ENCODE data around the gene NSD2. TPM values are rescaled to one million over a fixed set of nuclear protein-coding genes. Genes with fewer than 3 reads are reported as not detected.

NSD2 gene
- total RNA-seq, 4 donors from 2014 or later: 30.9 to 63.7 (median 40.3) TPM

DNA sequence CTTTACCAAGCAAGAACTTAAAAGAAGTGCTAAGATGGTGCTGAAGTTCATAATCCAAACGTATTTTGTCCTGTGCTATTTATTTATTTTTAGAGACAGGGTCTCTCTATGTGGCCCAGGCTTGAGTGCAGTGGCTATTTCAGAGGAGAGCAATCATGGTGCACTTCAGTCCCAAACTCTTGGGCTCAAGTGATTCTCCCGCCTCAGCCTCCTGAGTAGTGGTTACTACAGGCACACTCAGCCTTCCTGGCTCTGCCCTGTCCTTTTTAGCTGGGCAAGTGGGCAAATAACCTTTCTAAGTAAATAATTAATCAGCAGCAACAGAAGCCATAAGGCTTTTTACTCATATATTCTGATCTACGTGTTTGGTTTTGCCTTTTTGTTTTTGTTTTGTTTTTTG, 2.6 kb downstream of the NSD2 start:
- H3K27ac ChIP-seq: peak overlapping the region in 1 of 3 donors; percentile 15
- peak in 1 of 2 donors; percentile 37 for DNase-seq
- intact Hi-C loops (cut with DNase I): no loop called here
- no peaks in the 10 kb centered on the region for H3K27me3 ChIP-seq
- peaks cover 19 to 20% of the 10 kb centered on the region in 2 donors for H3K4me1 ChIP-seq
- H3K4me3 ChIP-seq (replicated peaks in 1 of 3): no peak overlapping the region
- no peaks in the 10 kb centered on the region for H3K36me3 ChIP-seq
- no peak for TF ChIP-seq POLR2A (IDR thresholded peaks at IDR 0.05)
- TF ChIP-seq, protein P1, sequence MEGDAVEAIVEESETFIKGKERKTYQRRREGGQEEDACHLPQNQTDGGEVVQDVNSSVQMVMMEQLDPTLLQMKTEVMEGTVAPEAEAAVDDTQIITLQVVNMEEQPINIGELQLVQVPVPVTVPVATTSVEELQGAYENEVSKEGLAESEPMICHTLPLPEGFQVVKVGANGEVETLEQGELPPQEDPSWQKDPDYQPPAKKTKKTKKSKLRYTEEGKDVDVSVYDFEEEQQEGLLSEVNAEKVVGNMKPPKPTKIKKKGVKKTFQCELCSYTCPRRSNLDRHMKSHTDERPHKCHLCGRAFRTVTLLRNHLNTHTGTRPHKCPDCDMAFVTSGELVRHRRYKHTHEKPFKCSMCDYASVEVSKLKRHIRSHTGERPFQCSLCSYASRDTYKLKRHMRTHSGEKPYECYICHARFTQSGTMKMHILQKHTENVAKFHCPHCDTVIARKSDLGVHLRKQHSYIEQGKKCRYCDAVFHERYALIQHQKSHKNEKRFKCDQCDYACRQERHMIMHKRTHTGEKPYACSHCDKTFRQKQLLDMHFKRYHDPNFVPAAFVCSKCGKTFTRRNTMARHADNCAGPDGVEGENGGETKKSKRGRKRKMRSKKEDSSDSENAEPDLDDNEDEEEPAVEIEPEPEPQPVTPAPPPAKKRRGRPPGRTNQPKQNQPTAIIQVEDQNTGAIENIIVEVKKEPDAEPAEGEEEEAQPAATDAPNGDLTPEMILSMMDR (IDR thresholded peaks at IDR 0.05): no peak
- H3K9me3 ChIP-seq: no peaks in the 10 kb centered on the region
- 61 to 67% methylated on average over 3 of the region's 3 CpGs for WGBS, 2 donors

DNA sequence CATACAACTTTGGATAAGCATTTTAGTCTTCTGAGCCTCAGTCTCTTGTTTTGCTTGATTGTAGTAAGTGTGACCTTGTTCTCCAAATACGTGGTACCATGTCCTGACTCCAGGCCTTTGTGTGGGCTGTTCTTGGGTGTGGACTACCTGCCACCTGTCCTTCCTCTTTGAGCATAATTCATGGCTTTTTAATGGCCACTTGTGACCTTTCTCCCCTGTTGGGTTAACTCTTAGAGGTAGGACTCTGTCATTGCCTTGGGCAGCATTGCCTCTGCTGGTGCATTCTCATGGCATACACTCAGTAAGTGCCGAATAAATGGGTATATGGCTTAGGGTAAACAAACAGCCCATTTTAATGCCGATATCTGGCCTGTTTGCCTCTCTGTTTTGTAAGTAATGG, 3.0 kb downstream of the NSD2 start:
- H3K9me3 ChIP-seq: no peaks in the 10 kb centered on the region
- H3K27me3 ChIP-seq: no peaks in the 10 kb centered on the region
- DNase-seq: no peak
- no peak for TF ChIP-seq POLR2A (IDR thresholded peaks at IDR 0.05)
- TF ChIP-seq, protein P1 (IDR thresholded peaks at IDR 0.05): no peak
- H3K4me1 ChIP-seq: peaks cover 19 to 20% of the 10 kb centered on the region in 2 donors
- no peak overlapping the region for H3K4me3 ChIP-seq (replicated peaks in 1 of 3)
- no peaks in the 10 kb centered on the region for H3K36me3 ChIP-seq
- H3K27ac ChIP-seq: no peak overlapping the region
- intact Hi-C loops (cut with DNase I): no loop called here
- 86 to 92% methylated on average over 3 of the region's 3 CpGs for WGBS, 2 donors

DNA sequence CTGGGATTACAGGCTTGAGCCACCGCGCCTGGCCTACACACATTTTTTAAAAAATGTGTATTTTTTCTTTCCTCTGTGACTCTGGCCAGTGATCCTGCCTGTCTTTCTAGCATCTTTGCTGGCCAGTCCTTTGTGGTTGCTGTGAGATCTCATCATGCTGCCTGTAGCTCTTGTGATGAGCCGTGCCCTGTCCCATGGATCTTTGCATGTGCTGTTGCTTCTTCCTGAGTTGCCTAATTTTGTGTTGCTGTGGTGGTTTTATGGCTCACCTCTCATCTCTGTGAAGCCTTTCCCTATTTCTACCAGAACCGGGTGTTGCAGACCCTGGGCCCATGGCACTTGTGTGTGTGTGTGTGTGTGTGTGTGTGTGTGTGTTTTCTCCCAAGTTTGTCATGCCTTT, 8.3 kb downstream of the NSD2 start:
- intact Hi-C loops (cut with DNase I): no loop called here
- 93 to 100% methylated on average over 4 of the region's 4 CpGs for WGBS, 2 donors
- H3K4me1 ChIP-seq: peaks cover 15 to 20% of the 10 kb centered on the region in 2 donors
- H3K27me3 ChIP-seq: no peaks in the 10 kb centered on the region
- H3K4me3 ChIP-seq (replicated peaks in 1 of 3): no peak overlapping the region
- no peak for TF ChIP-seq POLR2A (IDR thresholded peaks at IDR 0.05)
- TF ChIP-seq, protein P1 (IDR thresholded peaks at IDR 0.05): no peak
- H3K36me3 ChIP-seq: no peaks in the 10 kb centered on the region
- DNase-seq: no peak
- no peak overlapping the region for H3K27ac ChIP-seq
- no peaks in the 10 kb centered on the region for H3K9me3 ChIP-seq

DNA sequence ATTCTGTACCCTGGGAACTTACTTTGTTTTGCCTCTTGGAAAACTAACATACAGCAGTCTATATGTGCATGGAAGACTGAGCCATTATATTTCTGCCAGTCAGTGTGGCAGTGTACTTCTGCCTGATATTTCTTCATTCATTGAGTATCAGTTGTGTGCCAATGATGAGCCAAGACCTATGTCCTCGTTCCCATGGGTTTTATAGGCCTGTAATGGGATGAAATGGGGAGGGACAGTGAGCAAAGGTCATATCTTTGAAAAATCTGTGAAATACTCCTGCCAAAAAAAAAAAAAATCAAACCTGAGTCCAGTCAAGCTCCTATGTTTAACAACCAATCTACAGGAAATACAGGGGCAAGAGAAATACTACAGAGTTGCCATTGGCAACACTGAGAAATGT, 9.1 kb downstream of the NSD2 start:
- TF ChIP-seq POLR2A (IDR thresholded peaks at IDR 0.05): no peak
- TF ChIP-seq, protein P1 (IDR thresholded peaks at IDR 0.05): no peak
- no peak for DNase-seq
- intact Hi-C loops (cut with DNase I): no loop called here
- Histone ChIP-seq H3K36me3 (no peaks in the 10 kb centered on the region), H3K27me3 (no peaks in the 10 kb centered on the region), H3K4me3 (replicated peaks in 1 of 3) (no peak overlapping the region), H3K9me3 (no peaks in the 10 kb centered on the region), H3K27ac (no peak overlapping the region), H3K4me1 (peaks cover 22 to 25% of the 10 kb centered on the region in 2 donors)
- WGBS, 2 donors: 86 to 89% methylated on average over 1 of the region's 1 CpG

DNA sequence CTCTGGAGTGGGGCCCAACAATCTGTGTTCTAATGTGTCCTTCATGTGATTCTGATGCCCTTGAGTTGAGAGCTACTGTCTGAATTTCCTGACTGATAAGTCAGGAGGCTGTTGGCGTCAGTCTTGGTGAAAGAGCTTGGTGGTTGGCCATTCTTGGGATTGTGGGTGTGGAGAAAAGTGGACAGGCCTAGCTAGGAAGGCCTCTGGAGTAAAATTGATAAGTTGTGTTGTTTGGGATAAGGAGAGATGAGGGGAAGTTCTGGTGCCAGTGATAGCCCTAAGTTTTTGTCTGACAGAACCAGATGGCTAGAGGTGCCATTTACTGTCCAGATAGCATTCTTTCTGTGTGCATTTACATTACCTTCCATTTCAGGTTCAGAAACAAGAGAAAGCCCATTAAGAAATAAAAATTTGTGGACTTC, 11.7 kb downstream of the NSD2 start:
- Histone ChIP-seq H3K4me3 (replicated peaks in 1 of 3) (no peak overlapping the region), H3K27me3 (no peaks in the 10 kb centered on the region), H3K27ac (peak overlapping the region in 1 of 3 donors; percentile 2), H3K36me3 (no peaks in the 10 kb centered on the region), H3K9me3 (no peaks in the 10 kb centered on the region), H3K4me1 (peaks cover 31 to 37% of the 10 kb centered on the region in 2 donors)
- DNase-seq: no peak
- WGBS, 2 donors: 94 to 95% methylated on average over 1 of the region's 1 CpG
- intact Hi-C loops (cut with DNase I): no loop called here
- no peak for TF ChIP-seq POLR2A (IDR thresholded peaks at IDR 0.05)
- TF ChIP-seq, protein P1 (IDR thresholded peaks at IDR 0.05): no peak
